ENCODE measurements around the gene ZNF534.
A peak's percentile ranks its signal among the peaks of the same experiment; 100 is the strongest.

Gene ZNF534

GRCh38 chr19:52428937-52429336 is at the start of gene ZNF534:
Gene ZNF534, plus strand, starts transcription at chr19:52429148. Its CDS starts 2,327 bp downstream, at chr19:52431475.
- H3K27ac ChIP-seq = peak within 1 kb of the TSS; percentile 43
- TF ChIP-seq CTCF (IDR thresholded peaks at IDR 0.05) = no peak
- no peak for TF ChIP-seq ZFX (IDR thresholded peaks at IDR 0.05; ENCODE audit: borderline replicate concordance)

GRCh38 chr19:52391135-52391534 is 37.8 kb upstream of the ZNF534 start:
- TF ChIP-seq CTCF (IDR thresholded peaks at IDR 0.05) (no peak), ZFX (IDR thresholded peaks at IDR 0.05; ENCODE audit: borderline replicate concordance) (no peak)
- no peak overlapping the region for H3K27ac ChIP-seq

GRCh38 chr19:52397310-52398080 is 31.5 kb upstream of the ZNF534 start, which contains the start of gene ZNF528:
Gene ZNF528, plus strand, starts transcription at chr19:52397849. Its CDS starts 4,165 bp downstream, at chr19:52402014.
- H3K27ac ChIP-seq = peak within 1 kb of the TSS; percentile 64

GRCh38 chr19:52398081-52398441 is 30.9 kb upstream of the ZNF534 start:
- H3K27ac ChIP-seq = peak overlapping the region; percentile 64
- TF ChIP-seq ZFX (IDR thresholded peaks at IDR 0.05; ENCODE audit: borderline replicate concordance) = no peak
- TF ChIP-seq CTCF (IDR thresholded peaks at IDR 0.05) = no peak

More at GRCh38 chr19:52397310-52398080, 31.5 kb upstream of the ZNF534 start, which contains the start of gene ZNF528:
- no peak for TF ChIP-seq ZFX (IDR thresholded peaks at IDR 0.05; ENCODE audit: borderline replicate concordance)
- TF ChIP-seq CTCF (IDR thresholded peaks at IDR 0.05) = no peak

GRCh38 chr19:52410276-52410675 is 18.7 kb upstream of the ZNF534 start:
- TF ChIP-seq CTCF (IDR thresholded peaks at IDR 0.05) (no peak), ZFX (IDR thresholded peaks at IDR 0.05; ENCODE audit: borderline replicate concordance) (no peak)
- H3K27ac ChIP-seq = no peak overlapping the region

GRCh38 chr19:52415711-52416110 is 13.2 kb upstream of the ZNF534 start:
- H3K27ac ChIP-seq = no peak overlapping the region
- TF ChIP-seq ZFX (IDR thresholded peaks at IDR 0.05; ENCODE audit: borderline replicate concordance) (no peak), CTCF (IDR thresholded peaks at IDR 0.05) (no peak)

GRCh38 chr19:52442179-52442578 is 13.2 kb downstream of the ZNF534 start:
- TF ChIP-seq CTCF (IDR thresholded peaks at IDR 0.05) (no peak), ZFX (IDR thresholded peaks at IDR 0.05; ENCODE audit: borderline replicate concordance) (no peak)
- H3K27ac ChIP-seq = no peak overlapping the region
